Stimulated activated CD8-positive, alpha-beta memory T cell treated with anti-CD3 and anti-CD28 coated beads, Interleukin-4, amount 100 ng/mL, for 48 hours (primary cell): ENCODE measurements around the gene RTL9.
"Not testable (repeated sequence)": the region's sequence is repeated elsewhere in the genome, so short reads cannot be mapped to it uniquely, and the experiment has no call there.

Experiments
- DNase-seq: peaks from one replicate; pipeline ENCODE4 v3.0.0-alpha.2; 2020

RTL9 gene

DNA sequence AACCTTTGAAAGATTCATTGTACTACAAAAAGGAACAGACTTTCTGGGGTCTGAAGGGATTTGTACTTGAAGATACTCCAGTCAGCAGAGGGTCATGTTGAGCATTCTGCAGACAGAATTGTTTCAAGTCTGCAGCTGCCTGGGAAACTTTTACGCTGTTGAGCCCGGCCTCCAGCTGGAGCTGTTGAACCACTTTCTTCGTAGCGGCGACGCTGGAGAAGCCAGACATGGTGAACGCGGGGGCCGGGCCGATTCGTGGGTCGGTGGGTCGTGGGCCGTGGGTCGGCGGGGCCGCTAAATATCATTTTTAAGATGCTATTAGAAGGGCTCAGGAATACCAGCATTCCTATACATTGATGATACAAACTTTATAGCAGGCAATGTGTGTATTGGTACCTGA, 12.0 kb upstream of the RTL9 start:
- DNase-seq: no peak

DNA sequence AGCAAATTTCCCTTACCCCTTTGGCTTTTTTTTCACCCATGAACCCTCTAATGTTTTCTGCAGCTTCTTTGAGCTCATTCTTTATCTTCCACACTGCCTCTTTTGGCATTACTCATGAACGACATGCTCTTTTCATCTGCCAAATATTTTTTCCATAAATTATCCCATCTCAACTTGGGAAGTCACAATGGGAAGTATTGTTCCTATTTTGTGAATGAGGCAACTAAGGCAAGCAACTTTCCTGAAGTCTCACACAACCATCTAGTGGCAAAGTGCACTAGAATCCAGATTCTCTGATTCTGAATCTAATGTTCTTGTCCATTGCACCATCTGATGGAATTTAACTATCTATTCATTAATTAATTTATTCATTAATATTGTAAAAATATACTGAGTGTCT, 625 bp downstream of the RTL9 start:
- DNase-seq: no peak

DNA sequence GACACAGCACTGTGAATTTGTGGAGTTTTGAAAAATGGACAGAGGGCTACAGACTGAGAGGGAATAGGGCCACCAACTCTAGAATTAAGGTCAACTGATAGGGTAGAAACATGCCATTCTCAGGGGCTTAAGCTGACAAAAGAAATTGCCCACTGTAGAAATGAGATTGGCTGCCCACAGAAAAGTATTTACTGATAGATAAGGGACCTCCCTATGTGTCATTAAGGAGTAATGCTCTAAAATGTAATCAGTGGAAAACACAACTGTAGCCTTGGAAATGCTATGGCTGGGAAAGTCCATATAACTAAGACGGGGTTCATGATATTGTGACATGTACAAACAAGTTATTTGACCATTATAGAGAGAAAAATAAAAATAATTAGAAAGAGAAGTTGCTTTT, 4.6 kb downstream of the RTL9 start:
- no peak for DNase-seq

DNA sequence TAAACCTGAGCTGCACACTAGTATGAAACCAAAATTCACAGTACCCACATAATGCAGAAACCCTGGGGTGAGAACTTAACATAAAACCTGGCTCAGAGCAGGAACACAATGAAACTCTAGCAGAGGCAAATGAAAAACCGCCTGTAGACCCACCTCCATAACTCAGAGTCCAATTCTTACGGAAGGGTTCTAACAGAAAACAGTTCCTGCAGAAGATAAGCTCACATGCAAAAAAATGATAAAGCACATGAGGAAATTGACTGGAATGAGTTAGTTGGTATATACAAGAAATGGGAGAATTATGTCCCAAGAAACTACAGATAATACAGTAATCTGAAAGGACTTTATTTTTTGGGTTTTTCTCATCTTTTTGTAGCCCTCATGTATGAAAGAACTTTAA, 14.7 kb downstream of the RTL9 start:
- no peak for DNase-seq

DNA sequence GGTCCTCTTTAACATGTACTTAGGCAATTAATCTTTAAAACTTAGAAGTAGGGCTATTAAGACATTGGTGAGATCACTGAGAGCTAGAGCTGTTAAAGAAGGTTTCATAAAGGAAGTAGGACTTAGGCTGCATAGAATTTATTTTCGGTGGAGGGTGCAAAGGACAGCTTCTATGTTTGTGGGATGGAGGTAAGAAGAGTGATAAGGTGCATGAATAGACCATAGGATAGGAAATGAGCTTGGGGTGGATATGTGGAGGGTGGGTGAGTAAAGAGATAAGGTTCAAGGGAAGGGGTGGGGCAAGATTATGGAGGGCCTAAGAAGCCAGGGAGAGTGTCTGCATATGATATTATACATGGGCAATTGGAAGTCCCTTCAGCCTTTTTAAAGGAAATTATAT, 15.9 kb downstream of the RTL9 start:
- DNase-seq: no peak

DNA sequence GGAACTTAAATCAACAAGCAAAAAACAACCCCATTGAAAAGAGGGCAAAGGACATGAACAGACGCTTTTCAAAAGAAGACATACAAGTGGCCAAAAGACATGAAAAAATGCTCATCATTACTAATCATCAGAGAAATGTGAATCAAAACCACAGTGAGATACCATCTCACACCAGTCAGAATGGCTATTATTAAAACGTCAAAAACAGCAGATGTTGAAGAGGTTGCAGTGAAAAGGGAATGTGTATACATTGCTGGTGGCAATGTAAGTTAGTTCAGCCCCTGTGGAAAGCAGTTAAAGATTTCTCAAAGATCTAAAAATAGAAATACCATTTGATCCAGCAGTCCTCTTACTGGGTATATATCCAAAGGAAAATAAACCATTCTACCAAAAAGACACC, 22.6 kb downstream of the RTL9 start:
- DNase-seq: no peak

GRCh38 chrX:110383414-110383813, 24.8 kb downstream of the RTL9 start:
- no peak for DNase-seq

DNA sequence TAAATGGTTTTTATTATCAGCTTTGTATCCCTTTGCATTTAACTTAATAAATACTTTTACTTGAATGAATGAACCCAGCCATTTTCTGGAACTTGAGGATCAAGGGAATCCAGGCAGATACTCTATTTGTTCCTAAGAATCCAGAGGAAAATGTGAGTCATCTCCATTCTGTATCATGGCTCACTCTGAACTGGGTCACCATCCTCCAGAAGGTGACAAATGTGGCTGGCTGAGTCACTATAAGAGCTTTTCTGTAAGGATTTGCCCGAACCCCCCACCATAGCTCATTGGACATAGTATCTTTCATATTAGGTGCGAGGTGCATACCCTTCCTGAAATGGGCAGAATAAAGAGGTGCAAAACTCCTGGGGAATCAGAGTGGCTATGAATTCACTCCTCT, 25.8 kb downstream of the RTL9 start:
- DNase-seq: no peak

- no peak for DNase-seq
These were observed 30.9 kb downstream of the RTL9 start for GRCh38 chrX:110389570-110389969.

GRCh38 chrX:110391086-110391485, 32.4 kb downstream of the RTL9 start:
- no peak for DNase-seq

DNA sequence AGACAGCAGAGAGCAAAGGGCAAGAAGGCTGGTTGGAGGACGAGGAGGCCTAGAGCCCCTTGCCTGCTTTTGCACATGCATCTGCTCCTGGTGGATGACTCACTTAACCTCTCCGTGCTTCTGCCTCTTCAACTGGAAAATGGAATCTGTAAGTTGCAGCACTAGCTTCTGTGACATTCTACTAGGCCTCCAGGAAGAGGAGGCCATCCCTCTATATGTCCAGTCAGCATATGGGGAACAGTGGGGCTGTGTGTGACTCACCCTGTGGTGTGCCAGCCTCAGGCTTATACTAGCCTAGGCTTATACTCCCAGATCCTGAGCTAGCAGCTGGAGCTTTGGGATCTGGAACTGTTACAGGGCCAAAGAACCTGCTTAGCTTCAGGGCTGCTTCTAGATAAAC, 36.0 kb downstream of the RTL9 start:
- DNase-seq: no peak

DNA sequence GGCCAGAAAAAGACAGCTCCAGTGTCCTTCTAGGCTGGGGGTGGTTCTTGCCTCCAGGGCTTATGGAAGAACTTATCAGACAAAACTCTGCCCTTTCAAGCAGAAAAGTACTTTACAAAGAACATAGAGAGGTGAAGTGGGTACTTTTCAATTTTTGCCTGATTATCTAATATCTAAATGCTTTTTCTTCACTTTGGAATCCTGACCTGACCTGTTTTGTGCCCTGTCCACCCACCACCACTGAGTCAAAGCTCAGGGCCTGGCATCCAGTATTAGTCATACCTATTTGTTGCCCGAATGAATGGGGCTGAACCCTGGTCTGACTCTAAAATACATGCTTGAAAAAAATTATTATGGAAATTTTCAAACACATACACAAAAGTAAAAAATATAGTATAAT, 37.2 kb downstream of the RTL9 start:
- no peak for DNase-seq

DNA sequence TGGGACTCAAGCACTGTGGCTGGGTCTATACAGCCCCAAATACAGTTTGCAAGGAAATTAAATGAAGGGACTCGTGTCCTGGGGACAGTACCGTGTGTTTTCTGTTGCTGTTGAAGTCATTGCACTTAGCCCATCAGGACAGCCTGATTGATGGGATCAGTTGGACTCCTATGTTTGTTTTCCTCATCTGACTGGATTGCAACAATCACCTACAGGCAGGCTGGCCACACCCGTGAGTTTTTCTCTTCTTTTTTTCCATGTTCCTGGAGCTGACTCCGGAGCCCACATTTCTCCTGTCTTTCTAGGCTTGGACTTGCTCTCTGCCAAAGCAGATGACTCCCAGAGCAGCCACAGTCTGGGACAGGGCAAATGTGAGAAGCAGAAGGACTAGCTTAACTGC, 38.1 kb downstream of the RTL9 start:
- no peak for DNase-seq

DNA sequence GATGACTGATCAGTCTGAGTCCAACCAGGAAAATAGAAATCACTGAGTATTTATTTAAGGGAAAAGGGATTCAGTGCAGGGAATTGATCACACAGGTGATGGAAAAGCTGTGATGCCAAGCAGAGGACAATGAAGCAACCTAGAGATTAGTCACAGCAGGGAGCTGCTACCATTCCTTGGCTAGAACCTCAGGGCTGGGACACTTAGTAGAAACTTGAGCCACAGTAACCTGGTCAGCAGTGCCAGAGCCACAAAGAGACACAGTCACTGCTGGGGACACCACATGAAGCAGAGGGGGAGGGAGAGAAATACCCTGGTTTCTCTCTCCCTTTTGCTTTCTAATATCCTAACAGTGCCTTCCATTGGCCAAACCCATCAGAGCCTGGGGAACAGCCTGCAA, 38.7 kb downstream of the RTL9 start:
- DNase-seq: no peak

- no peak for DNase-seq
These were observed 39.3 kb downstream of the RTL9 start for GRCh38 chrX:110397904-110398303.

GRCh38 chrX:110399497-110399896, 40.8 kb downstream of the RTL9 start:
- DNase-seq: no peak

GRCh38 chrX:110399966-110400365, 41.3 kb downstream of the RTL9 start:
- no peak for DNase-seq

GRCh38 chrX:110401135-110401534, 42.5 kb downstream of the RTL9 start:
- no peak for DNase-seq

DNA sequence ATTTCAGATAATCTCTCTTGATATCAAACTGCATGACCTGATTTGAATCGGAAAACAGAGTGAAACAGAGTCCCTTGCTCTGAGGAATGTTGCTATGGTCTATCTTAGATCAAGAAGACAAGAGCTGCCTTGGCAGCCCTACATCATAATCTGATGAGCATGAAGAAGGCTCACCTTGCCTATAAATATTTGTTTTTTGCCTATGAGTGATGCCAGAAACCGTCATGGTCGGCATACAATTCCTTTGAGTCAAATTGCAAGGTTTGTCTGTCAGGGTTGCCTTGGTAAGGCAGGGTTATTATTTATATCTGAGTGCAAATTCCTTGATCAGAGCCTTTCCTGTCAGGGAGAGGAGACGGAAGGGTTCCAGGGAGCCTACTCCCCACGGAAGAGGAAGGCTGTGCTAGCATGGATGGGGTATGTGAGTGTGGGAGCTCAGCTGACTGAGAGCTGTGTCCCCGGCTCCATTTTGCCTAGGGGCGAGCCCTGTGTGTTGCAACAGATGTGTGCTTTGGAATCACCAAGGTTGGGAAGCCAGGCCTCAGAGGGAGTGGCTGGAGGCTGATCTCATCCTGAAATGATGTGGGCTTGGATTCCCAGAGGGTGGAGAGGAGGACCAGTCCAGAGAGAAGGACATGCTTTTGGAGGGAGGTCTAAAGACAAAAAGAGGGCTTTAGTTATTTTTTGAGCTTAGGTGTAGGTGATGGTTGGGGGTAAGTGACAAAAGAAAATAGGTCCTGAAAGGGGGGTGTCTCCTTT, 43.6 kb downstream of the RTL9 start:
- no peak for DNase-seq

GRCh38 chrX:110402850-110403221, 44.2 kb downstream of the RTL9 start:
- DNase-seq: no peak

DNA sequence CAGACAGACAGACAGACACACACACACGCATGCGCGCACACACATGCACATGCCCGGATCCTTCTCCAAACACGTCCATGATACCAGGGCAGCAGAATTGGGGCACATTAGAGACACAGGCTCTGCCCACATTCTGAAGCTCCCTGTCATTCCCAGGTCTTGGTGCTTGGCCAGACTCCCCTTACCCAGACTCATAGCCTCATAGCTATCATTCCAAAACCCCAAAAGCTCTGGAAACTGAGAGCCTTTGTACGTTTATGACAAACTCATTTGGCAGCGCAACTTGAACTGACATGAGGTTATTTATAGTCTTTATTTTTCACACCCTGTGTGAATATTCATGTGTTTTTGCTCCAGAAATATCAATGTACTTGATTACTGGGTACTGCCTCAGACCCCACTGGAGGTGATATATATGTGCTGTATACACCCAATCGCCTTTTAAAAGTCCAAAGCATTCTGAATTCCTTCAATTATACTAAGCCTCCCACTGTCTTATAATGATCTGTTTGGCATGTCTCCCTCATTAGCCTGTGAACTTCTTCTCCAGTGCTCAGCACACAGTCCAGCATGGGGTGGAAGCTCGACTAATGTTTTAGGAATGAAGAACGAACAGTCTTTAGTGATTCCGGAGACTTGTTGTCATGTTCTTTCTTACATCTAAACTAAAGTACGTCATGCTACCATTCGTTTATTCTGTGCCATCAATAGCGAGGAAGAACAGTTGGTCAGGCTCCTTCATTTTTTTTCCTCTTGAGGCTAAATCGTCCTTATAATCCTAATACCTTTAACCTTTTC, 45.0 kb downstream of the RTL9 start:
- no peak for DNase-seq

DNA sequence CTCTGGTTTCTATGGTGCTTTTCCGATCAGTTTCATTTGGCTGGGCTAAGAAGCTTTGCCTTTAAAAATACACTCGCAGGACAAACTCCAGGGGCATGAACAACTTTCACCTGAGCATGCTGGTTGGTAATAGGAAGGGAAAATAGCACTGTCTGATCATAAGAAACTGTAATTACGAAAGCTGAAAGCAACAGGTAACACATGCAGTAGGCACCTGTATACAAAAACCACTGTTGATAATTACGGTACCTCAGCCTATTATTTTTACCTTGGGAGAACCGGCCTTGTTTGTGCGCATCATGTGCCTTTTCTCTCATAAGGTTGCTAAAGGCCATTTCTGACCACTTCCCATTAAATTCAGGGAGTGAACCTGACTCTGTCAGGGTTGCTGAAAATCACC, 45.7 kb downstream of the RTL9 start:
- DNase-seq: no peak

GRCh38 chrX:110406250-110406649, 47.6 kb downstream of the RTL9 start:
- not testable (repeated sequence) for DNase-seq

GRCh38 chrX:110406822-110407221, 48.2 kb downstream of the RTL9 start:
- no peak for DNase-seq
